ENCODE results near the gene GNB3. TPM values are rescaled to one million over a fixed set of nuclear protein-coding genes. Genes with fewer than 3 reads are reported as not detected.
A peak's percentile ranks its signal among the peaks of the same experiment; 100 is the strongest.

The GNB3 gene
- total RNA-seq, 1 experiment from 2014 or later, result 14.0 TPM

DNA sequence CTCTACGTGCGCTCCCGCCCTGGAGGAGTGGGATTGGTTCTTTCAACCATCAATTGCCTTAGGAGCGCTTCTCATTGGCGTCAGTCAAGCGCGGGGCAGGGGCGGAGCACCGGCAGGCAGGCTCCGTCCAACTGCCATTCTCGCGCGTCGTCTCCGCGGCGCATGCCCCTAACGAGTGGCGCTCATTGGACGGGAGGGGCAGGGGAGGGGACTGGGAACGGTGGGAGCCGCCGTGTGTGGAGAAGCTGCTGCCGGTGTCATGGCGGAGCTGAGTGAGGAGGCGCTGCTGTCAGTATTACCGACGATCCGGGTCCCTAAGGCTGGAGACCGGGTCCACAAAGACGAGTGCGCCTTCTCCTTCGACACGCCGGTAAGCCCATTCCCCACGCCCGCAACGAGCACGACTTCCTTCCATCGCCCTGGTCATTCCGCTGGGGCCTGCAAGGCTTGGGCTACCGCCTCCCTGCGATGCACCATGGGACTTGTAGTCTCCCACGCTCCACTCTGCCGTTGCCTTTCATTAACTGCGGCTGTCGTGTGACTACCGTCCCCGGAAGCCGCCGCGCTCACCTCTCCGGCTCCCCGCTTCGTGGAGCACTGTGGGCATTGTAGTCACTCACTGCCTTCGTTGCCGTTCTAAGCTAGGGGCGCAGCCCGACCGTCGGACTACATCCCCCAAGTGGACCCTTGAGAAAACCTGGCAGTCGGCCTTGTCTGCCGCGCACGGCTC lies 11.4 kb downstream of the GNB3 start, which contains the start of gene USP5:
TSS of gene USP5 (plus strand) at position 230 of the 730 bp plus-strand sequence. CDS start at position 260, 30 bp downstream.
- Mint-ChIP-seq H3K4me3 (peak within 1 kb of the TSS; percentile 95), H3K27me3 (ENCODE audit: low read depth) (no peaks in the 10 kb centered on the region), H3K4me1 (peaks cover 19% of the 10 kb centered on the region), H3K9me3 (no peaks in the 10 kb centered on the region), H3K36me3 (peaks cover 35% of the 10 kb centered on the region), H3K27ac (peak within 1 kb of the TSS; percentile 100)
- ATAC-seq (peak; percentile 79), DNase-seq (ENCODE audit: low spot score) (peak; percentile 99)
- CTCF ChIA-PET, result interaction anchor here (0.6 to 6.0 kb wide), 28 partner anchors 11 to 314 kb away, joined by 3 to 181 read pairs (median 8); partner anchors contain the start of genes C12orf57, C1RL, COPS7A and GNB3
- POLR2A ChIA-PET, result interaction anchor here (0.5 to 3.0 kb wide), 18 partner anchors 9 to 320 kb away, joined by 3 to 33 read pairs (median 5); partner anchors contain the start of genes C12orf57, CD4, COPS7A and GAPDH
- TF ChIP-seq, protein P1, sequence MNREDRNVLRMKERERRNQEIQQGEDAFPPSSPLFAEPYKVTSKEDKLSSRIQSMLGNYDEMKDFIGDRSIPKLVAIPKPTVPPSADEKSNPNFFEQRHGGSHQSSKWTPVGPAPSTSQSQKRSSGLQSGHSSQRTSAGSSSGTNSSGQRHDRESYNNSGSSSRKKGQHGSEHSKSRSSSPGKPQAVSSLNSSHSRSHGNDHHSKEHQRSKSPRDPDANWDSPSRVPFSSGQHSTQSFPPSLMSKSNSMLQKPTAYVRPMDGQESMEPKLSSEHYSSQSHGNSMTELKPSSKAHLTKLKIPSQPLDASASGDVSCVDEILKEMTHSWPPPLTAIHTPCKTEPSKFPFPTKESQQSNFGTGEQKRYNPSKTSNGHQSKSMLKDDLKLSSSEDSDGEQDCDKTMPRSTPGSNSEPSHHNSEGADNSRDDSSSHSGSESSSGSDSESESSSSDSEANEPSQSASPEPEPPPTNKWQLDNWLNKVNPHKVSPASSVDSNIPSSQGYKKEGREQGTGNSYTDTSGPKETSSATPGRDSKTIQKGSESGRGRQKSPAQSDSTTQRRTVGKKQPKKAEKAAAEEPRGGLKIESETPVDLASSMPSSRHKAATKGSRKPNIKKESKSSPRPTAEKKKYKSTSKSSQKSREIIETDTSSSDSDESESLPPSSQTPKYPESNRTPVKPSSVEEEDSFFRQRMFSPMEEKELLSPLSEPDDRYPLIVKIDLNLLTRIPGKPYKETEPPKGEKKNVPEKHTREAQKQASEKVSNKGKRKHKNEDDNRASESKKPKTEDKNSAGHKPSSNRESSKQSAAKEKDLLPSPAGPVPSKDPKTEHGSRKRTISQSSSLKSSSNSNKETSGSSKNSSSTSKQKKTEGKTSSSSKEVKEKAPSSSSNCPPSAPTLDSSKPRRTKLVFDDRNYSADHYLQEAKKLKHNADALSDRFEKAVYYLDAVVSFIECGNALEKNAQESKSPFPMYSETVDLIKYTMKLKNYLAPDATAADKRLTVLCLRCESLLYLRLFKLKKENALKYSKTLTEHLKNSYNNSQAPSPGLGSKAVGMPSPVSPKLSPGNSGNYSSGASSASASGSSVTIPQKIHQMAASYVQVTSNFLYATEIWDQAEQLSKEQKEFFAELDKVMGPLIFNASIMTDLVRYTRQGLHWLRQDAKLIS (CRISPR knock-in tag; IDR thresholded peaks at IDR 0.05; ENCODE audit: borderline replicate concordance), result no peak
- TF ChIP-seq ZNF219 (CRISPR knock-in tag; IDR thresholded peaks at IDR 0.05; ENCODE audit: borderline replicate concordance) (no peak), JAZF1 (CRISPR knock-in tag; IDR thresholded peaks at IDR 0.05) (no peak), ZNF671 (CRISPR knock-in tag; IDR thresholded peaks at IDR 0.05) (no peak), ZNF263 (CRISPR knock-in tag; IDR thresholded peaks at IDR 0.05; ENCODE audit: low read depth) (no peak), EMX1 (CRISPR knock-in tag; IDR thresholded peaks at IDR 0.05) (0 out of 2 replicates have a peak, but pooled peaks have one; percentile 67), FOXP1 (CRISPR knock-in tag; IDR thresholded peaks at IDR 0.05; ENCODE audit: borderline replicate concordance) (0 out of 2 replicates have a peak, but pooled peaks have one; percentile 53), TP53 (CRISPR knock-in tag; IDR thresholded peaks at IDR 0.05) (no peak), MXD4 (CRISPR knock-in tag; IDR thresholded peaks at IDR 0.05; ENCODE audit: borderline replicate concordance) (no peak; the same call in 1 of the 2 replicates), NR1H2 (CRISPR knock-in tag; IDR thresholded peaks at IDR 0.05) (no peak), ZNF317 (CRISPR knock-in tag; IDR thresholded peaks at IDR 0.05; ENCODE audit: borderline replicate concordance, low read depth) (no peak)
- TF ChIP-seq, protein P2, sequence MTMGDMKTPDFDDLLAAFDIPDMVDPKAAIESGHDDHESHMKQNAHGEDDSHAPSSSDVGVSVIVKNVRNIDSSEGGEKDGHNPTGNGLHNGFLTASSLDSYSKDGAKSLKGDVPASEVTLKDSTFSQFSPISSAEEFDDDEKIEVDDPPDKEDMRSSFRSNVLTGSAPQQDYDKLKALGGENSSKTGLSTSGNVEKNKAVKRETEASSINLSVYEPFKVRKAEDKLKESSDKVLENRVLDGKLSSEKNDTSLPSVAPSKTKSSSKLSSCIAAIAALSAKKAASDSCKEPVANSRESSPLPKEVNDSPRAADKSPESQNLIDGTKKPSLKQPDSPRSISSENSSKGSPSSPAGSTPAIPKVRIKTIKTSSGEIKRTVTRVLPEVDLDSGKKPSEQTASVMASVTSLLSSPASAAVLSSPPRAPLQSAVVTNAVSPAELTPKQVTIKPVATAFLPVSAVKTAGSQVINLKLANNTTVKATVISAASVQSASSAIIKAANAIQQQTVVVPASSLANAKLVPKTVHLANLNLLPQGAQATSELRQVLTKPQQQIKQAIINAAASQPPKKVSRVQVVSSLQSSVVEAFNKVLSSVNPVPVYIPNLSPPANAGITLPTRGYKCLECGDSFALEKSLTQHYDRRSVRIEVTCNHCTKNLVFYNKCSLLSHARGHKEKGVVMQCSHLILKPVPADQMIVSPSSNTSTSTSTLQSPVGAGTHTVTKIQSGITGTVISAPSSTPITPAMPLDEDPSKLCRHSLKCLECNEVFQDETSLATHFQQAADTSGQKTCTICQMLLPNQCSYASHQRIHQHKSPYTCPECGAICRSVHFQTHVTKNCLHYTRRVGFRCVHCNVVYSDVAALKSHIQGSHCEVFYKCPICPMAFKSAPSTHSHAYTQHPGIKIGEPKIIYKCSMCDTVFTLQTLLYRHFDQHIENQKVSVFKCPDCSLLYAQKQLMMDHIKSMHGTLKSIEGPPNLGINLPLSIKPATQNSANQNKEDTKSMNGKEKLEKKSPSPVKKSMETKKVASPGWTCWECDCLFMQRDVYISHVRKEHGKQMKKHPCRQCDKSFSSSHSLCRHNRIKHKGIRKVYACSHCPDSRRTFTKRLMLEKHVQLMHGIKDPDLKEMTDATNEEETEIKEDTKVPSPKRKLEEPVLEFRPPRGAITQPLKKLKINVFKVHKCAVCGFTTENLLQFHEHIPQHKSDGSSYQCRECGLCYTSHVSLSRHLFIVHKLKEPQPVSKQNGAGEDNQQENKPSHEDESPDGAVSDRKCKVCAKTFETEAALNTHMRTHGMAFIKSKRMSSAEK (CRISPR knock-in tag; IDR thresholded peaks at IDR 0.05; ENCODE audit: borderline replicate concordance), result no peak
- TF ChIP-seq, protein P3, sequence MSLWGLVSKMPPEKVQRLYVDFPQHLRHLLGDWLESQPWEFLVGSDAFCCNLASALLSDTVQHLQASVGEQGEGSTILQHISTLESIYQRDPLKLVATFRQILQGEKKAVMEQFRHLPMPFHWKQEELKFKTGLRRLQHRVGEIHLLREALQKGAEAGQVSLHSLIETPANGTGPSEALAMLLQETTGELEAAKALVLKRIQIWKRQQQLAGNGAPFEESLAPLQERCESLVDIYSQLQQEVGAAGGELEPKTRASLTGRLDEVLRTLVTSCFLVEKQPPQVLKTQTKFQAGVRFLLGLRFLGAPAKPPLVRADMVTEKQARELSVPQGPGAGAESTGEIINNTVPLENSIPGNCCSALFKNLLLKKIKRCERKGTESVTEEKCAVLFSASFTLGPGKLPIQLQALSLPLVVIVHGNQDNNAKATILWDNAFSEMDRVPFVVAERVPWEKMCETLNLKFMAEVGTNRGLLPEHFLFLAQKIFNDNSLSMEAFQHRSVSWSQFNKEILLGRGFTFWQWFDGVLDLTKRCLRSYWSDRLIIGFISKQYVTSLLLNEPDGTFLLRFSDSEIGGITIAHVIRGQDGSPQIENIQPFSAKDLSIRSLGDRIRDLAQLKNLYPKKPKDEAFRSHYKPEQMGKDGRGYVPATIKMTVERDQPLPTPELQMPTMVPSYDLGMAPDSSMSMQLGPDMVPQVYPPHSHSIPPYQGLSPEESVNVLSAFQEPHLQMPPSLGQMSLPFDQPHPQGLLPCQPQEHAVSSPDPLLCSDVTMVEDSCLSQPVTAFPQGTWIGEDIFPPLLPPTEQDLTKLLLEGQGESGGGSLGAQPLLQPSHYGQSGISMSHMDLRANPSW (CRISPR knock-in tag; conservative IDR thresholded peaks at IDR 0.05; ENCODE audit: low read depth), result no peak
- TF ChIP-seq, protein P4, sequence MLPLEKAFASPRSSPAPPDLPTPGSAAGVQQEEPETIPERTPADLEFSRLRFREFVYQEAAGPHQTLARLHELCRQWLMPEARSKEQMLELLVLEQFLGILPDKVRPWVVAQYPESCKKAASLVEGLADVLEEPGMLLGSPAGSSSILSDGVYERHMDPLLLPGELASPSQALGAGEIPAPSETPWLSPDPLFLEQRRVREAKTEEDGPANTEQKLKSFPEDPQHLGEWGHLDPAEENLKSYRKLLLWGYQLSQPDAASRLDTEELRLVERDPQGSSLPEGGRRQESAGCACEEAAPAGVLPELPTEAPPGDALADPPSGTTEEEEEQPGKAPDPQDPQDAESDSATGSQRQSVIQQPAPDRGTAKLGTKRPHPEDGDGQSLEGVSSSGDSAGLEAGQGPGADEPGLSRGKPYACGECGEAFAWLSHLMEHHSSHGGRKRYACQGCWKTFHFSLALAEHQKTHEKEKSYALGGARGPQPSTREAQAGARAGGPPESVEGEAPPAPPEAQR (CRISPR knock-in tag; IDR thresholded peaks at IDR 0.05), result 0 out of 2 replicates have a peak, but pooled peaks have one; percentile 60
- TF ChIP-seq, protein P5, sequence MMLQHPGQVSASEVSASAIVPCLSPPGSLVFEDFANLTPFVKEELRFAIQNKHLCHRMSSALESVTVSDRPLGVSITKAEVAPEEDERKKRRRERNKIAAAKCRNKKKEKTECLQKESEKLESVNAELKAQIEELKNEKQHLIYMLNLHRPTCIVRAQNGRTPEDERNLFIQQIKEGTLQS (CRISPR knock-in tag; conservative IDR thresholded peaks at IDR 0.05), result no peak
- TF ChIP-seq, protein P6, sequence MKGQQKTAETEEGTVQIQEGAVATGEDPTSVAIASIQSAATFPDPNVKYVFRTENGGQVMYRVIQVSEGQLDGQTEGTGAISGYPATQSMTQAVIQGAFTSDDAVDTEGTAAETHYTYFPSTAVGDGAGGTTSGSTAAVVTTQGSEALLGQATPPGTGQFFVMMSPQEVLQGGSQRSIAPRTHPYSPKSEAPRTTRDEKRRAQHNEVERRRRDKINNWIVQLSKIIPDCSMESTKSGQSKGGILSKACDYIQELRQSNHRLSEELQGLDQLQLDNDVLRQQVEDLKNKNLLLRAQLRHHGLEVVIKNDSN (CRISPR knock-in tag; IDR thresholded peaks at IDR 0.05), result peak; percentile 73
- TF ChIP-seq, protein P7, sequence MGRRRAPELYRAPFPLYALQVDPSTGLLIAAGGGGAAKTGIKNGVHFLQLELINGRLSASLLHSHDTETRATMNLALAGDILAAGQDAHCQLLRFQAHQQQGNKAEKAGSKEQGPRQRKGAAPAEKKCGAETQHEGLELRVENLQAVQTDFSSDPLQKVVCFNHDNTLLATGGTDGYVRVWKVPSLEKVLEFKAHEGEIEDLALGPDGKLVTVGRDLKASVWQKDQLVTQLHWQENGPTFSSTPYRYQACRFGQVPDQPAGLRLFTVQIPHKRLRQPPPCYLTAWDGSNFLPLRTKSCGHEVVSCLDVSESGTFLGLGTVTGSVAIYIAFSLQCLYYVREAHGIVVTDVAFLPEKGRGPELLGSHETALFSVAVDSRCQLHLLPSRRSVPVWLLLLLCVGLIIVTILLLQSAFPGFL (CRISPR knock-in tag; IDR thresholded peaks at IDR 0.05; ENCODE audit: borderline replicate concordance), result no peak

Data from WTC11 (cell line).